Cardiac muscle cell (in vitro differentiated cells and primary cell): Measurements from ENCODE around the gene VEGFB. TPM values are rescaled to one million over a fixed set of nuclear protein-coding genes. Genes with fewer than 3 reads are reported as not detected.
A peak's percentile ranks its signal among the peaks of the same experiment; 100 is the strongest.

Experiments
- DNase-seq, 2 donors: peaks; one replicate each; pipeline versions ENCODE4 v3.0.0 to v3.0.0-alpha.2; 2010 to 2017; ENCODE audit warnings: low read depth in 1 of 2, low spot score in 1 of 2
- H3K27ac ChIP-seq: fragments of 200-600 bp; sonication (generic); 2 replicates; pipeline ENCODE4 v1.5.1; 2016
- H3K27me3 ChIP-seq: fragments of 200-600 bp; sonication (generic); 2 replicates; pipeline ENCODE4 v1.6.0; 2016; ENCODE audit warnings: control low read depth
- H3K36me3 ChIP-seq: fragments of 200-600 bp; sonication (generic); 2 replicates; pipeline ENCODE4 v1.5.1; 2016; ENCODE audit warnings: control low read depth
- H3K4me1 ChIP-seq: fragments of 200-600 bp; sonication (generic); 2 replicates; pipeline ENCODE4 v1.8.1; 2017; ENCODE audit warnings: low read depth, mild to moderate bottlenecking, mixed run types
- H3K4me3 ChIP-seq: fragments of 200-600 bp; sonication (generic); 2 replicates; pipeline ENCODE4 v1.5.1; 2016; ENCODE audit warnings: mild to moderate bottlenecking
- H3K9me3 ChIP-seq: fragments of 200-600 bp; sonication (generic); 2 replicates; pipeline ENCODE4 v1.5.1; 2017; ENCODE audit warnings: low read depth, mild to moderate bottlenecking, control low read depth
- CTCF ChIP-seq: IDR thresholded peaks from 2 replicates; pipeline ENCODE4 v1.5.1; 2012; ENCODE audit warnings: low read depth, mild to moderate bottlenecking, low read length
- polyA plus RNA-seq: library from polyadenylated mRNA; unstranded; fragments of >200 nt; fragmentation: Nextera tagmentation; extraction: Ambion mirVana; gene quantifications from 2 replicates; pipeline ENCODE4 v1.2.1, GENCODE V29; 2016
- total RNA-seq: library from RNA; depleted of rRNA; stranded (reverse); fragments of >200 nt; gene quantifications from 2 replicates; pipeline ENCODE4 v1.2.3, GENCODE V29; 2016

VEGFB gene
- total RNA-seq (162 and 206 TPM in 2 replicates), polyA plus RNA-seq (178 and 199 TPM in 2 replicates)

- TF ChIP-seq CTCF = no peak
- peak; percentile 64 to 81 for DNase-seq
- H3K27ac ChIP-seq = peak within 1 kb of the TSS; percentile 25
- H3K27me3 ChIP-seq = no peaks in the 10 kb centered on the region
- peaks cover 11% of the 10 kb centered on the region for H3K4me1 ChIP-seq
- H3K36me3 ChIP-seq = peaks cover 3% of the 10 kb centered on the region
- peak within 1 kb of the TSS; percentile 62 for H3K4me3 ChIP-seq
- H3K9me3 ChIP-seq = no peaks in the 10 kb centered on the region
These were observed at the start of gene VEGFB for GRCh38 chr11:64233913-64234586. Gene VEGFB, plus strand, starts transcription at chr11:64234584. Its CDS starts 250 bp downstream, at chr11:64234834.

- peak; percentile 80 to 89 for DNase-seq
- peak overlapping the region; percentile 93 for H3K27ac ChIP-seq
These were observed 49.1 kb upstream of the VEGFB start for GRCh38 chr11:64185175-64185692.

GRCh38 chr11:64185693-64186491, 48.5 kb upstream of the VEGFB start, which contains the start of gene STIP1:
Gene STIP1, plus strand, starts transcription at chr11:64186171. Its CDS starts 91 bp downstream, at chr11:64186262.
- Histone ChIP-seq H3K9me3 (no peaks in the 10 kb centered on the region), H3K4me3 (peak within 1 kb of the TSS; percentile 45), H3K27ac (peak within 1 kb of the TSS; percentile 93), H3K36me3 (no peaks in the 10 kb centered on the region), H3K27me3 (no peaks in the 10 kb centered on the region), H3K4me1 (peaks cover 20% of the 10 kb centered on the region)
- peak; percentile 48 for TF ChIP-seq CTCF
- DNase-seq = peak; percentile 100

More at GRCh38 chr11:64185175-64185692, 49.1 kb upstream of the VEGFB start:
- Histone ChIP-seq H3K4me1 (peaks cover 22% of the 10 kb centered on the region), H3K36me3 (no peaks in the 10 kb centered on the region), H3K27me3 (no peaks in the 10 kb centered on the region), H3K4me3 (peak overlapping the region; percentile 45), H3K9me3 (no peaks in the 10 kb centered on the region)
- peak; percentile 43 for TF ChIP-seq CTCF

- peaks cover 14% of the 10 kb centered on the region for H3K4me1 ChIP-seq
- H3K4me3 ChIP-seq = no peak overlapping the region
- no peaks in the 10 kb centered on the region for H3K27me3 ChIP-seq
- no peak for TF ChIP-seq CTCF
- no peaks in the 10 kb centered on the region for H3K9me3 ChIP-seq
- no peak overlapping the region for H3K27ac ChIP-seq
- H3K36me3 ChIP-seq = no peaks in the 10 kb centered on the region
- DNase-seq = peak in 1 of 2 donors; percentile 28
These were observed 47.8 kb upstream of the VEGFB start for GRCh38 chr11:64186492-64187165.

GRCh38 chr11:64192434-64192833, 42.0 kb upstream of the VEGFB start:
- no peak overlapping the region for H3K27ac ChIP-seq
- no peak overlapping the region for H3K4me3 ChIP-seq
- H3K9me3 ChIP-seq = no peaks in the 10 kb centered on the region
- DNase-seq = no peak
- no peaks in the 10 kb centered on the region for H3K27me3 ChIP-seq
- no peak for TF ChIP-seq CTCF
- H3K36me3 ChIP-seq = peaks cover 40% of the 10 kb centered on the region
- peaks cover 9% of the 10 kb centered on the region for H3K4me1 ChIP-seq
